ENCODE results near the gene MTF1. TPM values are rescaled to one million over a fixed set of nuclear protein-coding genes. Genes with fewer than 3 reads are reported as not detected.

MTF1 gene
- total RNA-seq, 1 donor from 2014 or later, result 10.6 TPM

DNA sequence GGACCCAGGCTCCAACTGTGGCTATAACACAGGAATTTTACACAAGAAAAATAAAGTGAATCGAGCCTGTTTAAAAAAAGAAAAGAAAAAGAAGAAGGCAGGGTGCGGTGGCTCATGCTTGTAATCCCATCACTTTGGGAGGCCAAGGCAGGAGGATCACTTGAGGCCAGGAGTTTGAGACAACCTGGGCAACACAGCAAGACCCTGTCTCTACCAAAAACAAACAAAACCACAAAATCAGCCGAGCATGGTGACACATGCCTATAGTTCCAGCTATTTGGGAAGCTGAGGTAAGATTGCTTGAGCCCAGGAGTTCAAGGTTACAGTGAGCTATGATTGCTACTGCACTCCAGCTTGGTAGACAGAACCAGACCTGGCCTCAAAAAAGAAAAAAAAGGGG lies 17.7 kb downstream of the MTF1 start:
- intact Hi-C loops (cut with DNase I), result no loop called here
- DNase-seq (ENCODE audit: low spot score in 2 of 2), result no peak
- H3K36me3 ChIP-seq, result peaks cover 28 to 38% of the 10 kb centered on the region in 2 donors
- no peak overlapping the region for H3K4me3 ChIP-seq
- no peaks in the 10 kb centered on the region for H3K4me1 ChIP-seq
- no peaks in the 10 kb centered on the region for H3K27me3 ChIP-seq
- no peaks in the 10 kb centered on the region for H3K9me3 ChIP-seq
- H3K27ac ChIP-seq, result no peak overlapping the region
- TF ChIP-seq, protein P1, sequence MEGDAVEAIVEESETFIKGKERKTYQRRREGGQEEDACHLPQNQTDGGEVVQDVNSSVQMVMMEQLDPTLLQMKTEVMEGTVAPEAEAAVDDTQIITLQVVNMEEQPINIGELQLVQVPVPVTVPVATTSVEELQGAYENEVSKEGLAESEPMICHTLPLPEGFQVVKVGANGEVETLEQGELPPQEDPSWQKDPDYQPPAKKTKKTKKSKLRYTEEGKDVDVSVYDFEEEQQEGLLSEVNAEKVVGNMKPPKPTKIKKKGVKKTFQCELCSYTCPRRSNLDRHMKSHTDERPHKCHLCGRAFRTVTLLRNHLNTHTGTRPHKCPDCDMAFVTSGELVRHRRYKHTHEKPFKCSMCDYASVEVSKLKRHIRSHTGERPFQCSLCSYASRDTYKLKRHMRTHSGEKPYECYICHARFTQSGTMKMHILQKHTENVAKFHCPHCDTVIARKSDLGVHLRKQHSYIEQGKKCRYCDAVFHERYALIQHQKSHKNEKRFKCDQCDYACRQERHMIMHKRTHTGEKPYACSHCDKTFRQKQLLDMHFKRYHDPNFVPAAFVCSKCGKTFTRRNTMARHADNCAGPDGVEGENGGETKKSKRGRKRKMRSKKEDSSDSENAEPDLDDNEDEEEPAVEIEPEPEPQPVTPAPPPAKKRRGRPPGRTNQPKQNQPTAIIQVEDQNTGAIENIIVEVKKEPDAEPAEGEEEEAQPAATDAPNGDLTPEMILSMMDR (IDR thresholded peaks at IDR 0.05), result no peak

DNA sequence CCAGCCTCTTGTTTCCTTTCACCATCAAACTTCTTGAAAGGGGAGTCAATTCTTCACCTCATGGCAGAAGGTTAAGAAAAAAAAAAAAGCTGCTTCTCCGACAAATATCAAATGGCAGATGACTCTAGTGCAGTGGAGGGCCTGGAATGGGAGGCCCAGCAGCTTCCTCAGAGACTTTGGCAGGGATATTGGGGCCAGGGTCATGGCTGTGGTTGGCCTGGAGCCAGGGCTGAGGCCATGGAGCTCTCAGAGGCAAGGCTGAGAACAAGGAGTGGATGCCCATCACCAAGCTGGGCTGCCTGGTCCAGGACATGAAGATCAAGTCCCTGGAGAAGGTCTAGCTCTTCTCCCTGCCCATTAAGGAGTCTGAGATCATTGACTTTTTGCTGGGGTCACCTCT lies 18.7 kb downstream of the MTF1 start:
- intact Hi-C loops (cut with DNase I), result no loop called here
- no peaks in the 10 kb centered on the region for H3K4me1 ChIP-seq
- H3K36me3 ChIP-seq, result peaks cover 33 to 45% of the 10 kb centered on the region in 2 donors
- DNase-seq (ENCODE audit: low spot score in 2 of 2), result no peak
- no peak overlapping the region for H3K27ac ChIP-seq
- no peaks in the 10 kb centered on the region for H3K27me3 ChIP-seq
- TF ChIP-seq, protein P1 (IDR thresholded peaks at IDR 0.05), result no peak
- no peaks in the 10 kb centered on the region for H3K9me3 ChIP-seq
- H3K4me3 ChIP-seq, result no peak overlapping the region

- no peak overlapping the region for H3K27ac ChIP-seq
- H3K36me3 ChIP-seq, result peaks cover 34 to 55% of the 10 kb centered on the region in 2 donors
- no peaks in the 10 kb centered on the region for H3K9me3 ChIP-seq
- intact Hi-C loops (cut with DNase I), result no loop called here
- H3K4me3 ChIP-seq, result no peak overlapping the region
- H3K4me1 ChIP-seq, result no peaks in the 10 kb centered on the region
- TF ChIP-seq, protein P1 (IDR thresholded peaks at IDR 0.05), result no peak
- no peak for DNase-seq (ENCODE audit: low spot score in 2 of 2)
- no peaks in the 10 kb centered on the region for H3K27me3 ChIP-seq
Observed at GRCh38 chr1:37839676-37840075, 19.7 kb downstream of the MTF1 start.

DNA sequence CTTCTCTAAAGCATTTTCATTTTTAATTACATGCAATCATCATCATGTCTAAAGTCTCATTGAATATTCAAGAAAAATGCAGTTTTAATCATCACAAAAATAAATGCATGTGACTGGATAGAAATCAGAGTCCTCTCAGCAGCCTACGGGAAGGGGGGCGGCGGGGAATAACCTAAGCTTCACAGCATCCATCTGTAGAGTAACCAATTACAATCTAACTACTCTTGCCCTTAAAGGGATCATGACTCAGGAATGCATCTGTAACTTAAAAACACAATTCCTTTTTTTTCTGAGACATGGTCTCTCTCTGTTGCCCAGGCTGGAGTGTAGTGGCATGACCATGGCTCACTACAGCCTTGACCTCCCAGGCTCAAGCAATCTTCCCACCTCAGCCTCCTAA lies 22.6 kb downstream of the MTF1 start:
- no peaks in the 10 kb centered on the region for H3K9me3 ChIP-seq
- H3K27me3 ChIP-seq, result no peaks in the 10 kb centered on the region
- H3K27ac ChIP-seq, result no peak overlapping the region
- intact Hi-C loops (cut with DNase I), result no loop called here
- no peak for DNase-seq (ENCODE audit: low spot score in 2 of 2)
- no peak overlapping the region for H3K4me3 ChIP-seq
- H3K4me1 ChIP-seq, result no peaks in the 10 kb centered on the region
- TF ChIP-seq, protein P1 (IDR thresholded peaks at IDR 0.05), result no peak
- peaks cover 57 to 81% of the 10 kb centered on the region in 2 donors for H3K36me3 ChIP-seq

- peaks cover 64 to 80% of the 10 kb centered on the region in 2 donors for H3K36me3 ChIP-seq
- intact Hi-C loops (cut with DNase I), result no loop called here
- TF ChIP-seq, protein P1 (IDR thresholded peaks at IDR 0.05), result no peak
- no peak for DNase-seq (ENCODE audit: low spot score in 2 of 2)
- no peaks in the 10 kb centered on the region for H3K27me3 ChIP-seq
- H3K27ac ChIP-seq, result no peak overlapping the region
- H3K4me1 ChIP-seq, result no peaks in the 10 kb centered on the region
- H3K9me3 ChIP-seq, result no peaks in the 10 kb centered on the region
- H3K4me3 ChIP-seq, result no peak overlapping the region
Observed at GRCh38 chr1:37831809-37832208, 27.6 kb downstream of the MTF1 start.

- Histone ChIP-seq H3K9me3 (no peaks in the 10 kb centered on the region), H3K36me3 (peaks cover 69 to 74% of the 10 kb centered on the region in 2 donors), H3K27me3 (no peaks in the 10 kb centered on the region), H3K27ac (no peak overlapping the region), H3K4me3 (no peak overlapping the region), H3K4me1 (no peaks in the 10 kb centered on the region)
- TF ChIP-seq, protein P1 (IDR thresholded peaks at IDR 0.05), result no peak
- no peak for DNase-seq (ENCODE audit: low spot score in 2 of 2)
- intact Hi-C loops (cut with DNase I), result no loop called here
Observed at GRCh38 chr1:37831109-37831508, 28.3 kb downstream of the MTF1 start.
